NCI-H2196 treated with DMSO at 0.1 percent for 48 hours (cell line): ENCODE measurements around the gene MDGA2.
"Not testable (repeated sequence)": the region's sequence is repeated elsewhere in the genome, so short reads cannot be mapped to it uniquely, and the experiment has no call there.

Source experiments
- DNase-seq: peaks from one replicate; lab custom pipeline; 2025; ENCODE audit not compliant: unreplicated experiment; lab: John Stamatoyannopoulos, UW

Gene MDGA2

GRCh38 chr14:47624126-47624525 lies 51.3 kb downstream of the MDGA2 start:
- not testable (repeated sequence) for DNase-seq

GRCh38 chr14:47619392-47619791 lies 56.0 kb downstream of the MDGA2 start:
- DNase-seq: no peak

GRCh38 chr14:47606566-47606965 lies 68.8 kb downstream of the MDGA2 start:
- no peak for DNase-seq

GRCh38 chr14:47596860-47597259 lies 78.5 kb downstream of the MDGA2 start:
- DNase-seq: no peak

DNA sequence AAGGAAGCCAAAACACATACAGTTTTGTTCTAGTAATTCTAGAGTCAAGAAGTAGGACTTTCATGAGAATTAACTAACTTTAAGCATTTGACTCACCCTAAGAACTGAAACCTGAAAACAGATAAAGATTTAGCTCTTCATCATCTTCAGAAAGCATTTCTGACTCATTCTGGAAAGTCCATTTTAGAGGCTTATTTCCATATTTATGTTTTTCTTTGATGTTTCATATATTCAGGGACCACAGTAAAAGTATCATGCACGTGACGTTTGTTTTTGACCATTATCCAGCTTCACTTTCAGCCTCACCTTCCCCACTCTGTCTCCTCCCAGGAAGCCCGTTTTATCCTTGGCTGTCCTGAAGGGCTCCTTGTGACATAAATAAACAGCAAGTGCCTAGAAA lies 79.2 kb downstream of the MDGA2 start:
- no peak for DNase-seq

DNA sequence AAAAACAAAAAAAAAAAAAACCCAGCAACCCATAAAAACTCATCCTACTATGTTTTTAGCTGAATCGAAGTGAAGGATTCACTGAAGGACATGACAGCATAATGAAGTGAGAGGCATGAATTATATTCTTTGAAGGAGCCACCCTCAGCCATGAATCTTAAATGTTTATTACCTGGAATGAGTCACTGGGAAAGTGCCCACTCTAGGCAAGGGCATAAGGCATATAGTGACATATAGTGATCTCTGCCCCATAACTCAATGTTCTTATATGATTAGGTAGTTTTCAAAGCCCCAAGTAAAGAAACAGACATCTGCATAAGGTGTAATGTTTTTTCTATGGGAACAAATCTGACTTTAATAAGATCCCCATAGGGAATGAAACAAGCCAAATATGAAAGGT lies 79.9 kb downstream of the MDGA2 start:
- DNase-seq: no peak

GRCh38 chr14:47590767-47591495 lies 84.5 kb downstream of the MDGA2 start:
- DNase-seq: no peak

GRCh38 chr14:47585447-47585846 lies 90.0 kb downstream of the MDGA2 start:
- DNase-seq: no peak

- DNase-seq: no peak
These were observed 108.1 kb downstream of the MDGA2 start for GRCh38 chr14:47567273-47567672.

GRCh38 chr14:47557894-47558293 lies 117.5 kb downstream of the MDGA2 start:
- no peak for DNase-seq

DNA sequence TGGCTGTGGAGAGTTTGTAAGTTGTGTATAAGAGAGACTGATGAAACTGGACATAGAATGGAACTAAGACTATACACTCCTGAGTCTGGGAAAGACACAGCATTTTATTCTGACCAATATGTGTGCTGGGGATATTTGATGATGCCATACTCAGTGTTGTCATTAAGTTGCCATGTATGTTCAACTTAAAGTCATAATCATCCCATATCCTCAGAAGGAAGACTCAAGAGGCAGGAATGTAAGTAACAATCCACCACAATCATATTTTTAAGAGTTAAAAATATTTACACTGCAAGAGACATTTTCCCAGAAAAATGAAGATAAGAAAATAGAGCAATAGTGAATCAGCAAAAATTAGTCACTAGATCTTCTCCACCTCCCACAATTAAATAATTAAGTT lies 120.1 kb downstream of the MDGA2 start:
- no peak for DNase-seq

- no peak for DNase-seq
These were observed 125.5 kb downstream of the MDGA2 start for GRCh38 chr14:47549886-47550285.

GRCh38 chr14:47543459-47543858 lies 131.9 kb downstream of the MDGA2 start:
- no peak for DNase-seq

DNA sequence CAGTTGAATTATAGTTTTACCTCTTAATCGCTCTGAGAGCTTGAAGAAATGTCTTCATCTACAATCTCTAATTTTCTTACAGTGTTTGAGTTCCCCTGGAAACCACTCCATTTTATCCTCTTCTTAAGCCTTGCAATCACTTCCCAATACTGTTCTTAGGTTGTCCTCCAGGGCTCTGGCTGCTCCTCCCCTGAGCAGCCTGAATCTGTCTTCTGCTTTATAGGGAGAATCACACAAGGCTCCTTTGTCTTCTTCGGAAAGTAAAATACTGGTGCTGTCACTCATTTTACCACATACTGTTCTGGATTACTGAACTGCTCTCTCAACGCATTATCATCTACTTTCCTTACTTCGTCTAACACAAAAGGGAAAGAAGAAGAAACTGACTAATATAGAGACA lies 133.7 kb downstream of the MDGA2 start:
- DNase-seq: no peak

DNA sequence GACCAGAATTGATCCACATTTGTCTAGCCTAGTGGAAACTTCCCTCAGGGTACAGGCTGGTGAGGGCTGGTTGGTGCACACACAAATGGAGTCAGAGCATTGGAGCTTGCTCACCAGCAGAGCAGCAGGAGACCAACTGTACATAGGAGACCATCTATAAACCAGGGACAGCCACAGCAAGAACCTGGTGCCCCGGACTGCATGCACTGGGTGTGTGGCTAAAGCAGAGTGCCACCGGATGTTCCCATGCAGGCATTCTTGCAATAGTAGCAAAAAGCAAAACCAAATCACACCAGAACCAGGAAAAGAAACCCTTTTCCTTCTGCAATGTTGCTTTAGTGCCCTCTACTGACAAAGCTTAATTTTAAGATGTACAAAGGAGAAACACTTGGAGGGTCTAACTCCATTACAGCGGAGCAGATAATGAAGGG lies 136.4 kb downstream of the MDGA2 start:
- DNase-seq: no peak

- DNase-seq: no peak
These were observed 139.1 kb downstream of the MDGA2 start for GRCh38 chr14:47536341-47536740.

DNA sequence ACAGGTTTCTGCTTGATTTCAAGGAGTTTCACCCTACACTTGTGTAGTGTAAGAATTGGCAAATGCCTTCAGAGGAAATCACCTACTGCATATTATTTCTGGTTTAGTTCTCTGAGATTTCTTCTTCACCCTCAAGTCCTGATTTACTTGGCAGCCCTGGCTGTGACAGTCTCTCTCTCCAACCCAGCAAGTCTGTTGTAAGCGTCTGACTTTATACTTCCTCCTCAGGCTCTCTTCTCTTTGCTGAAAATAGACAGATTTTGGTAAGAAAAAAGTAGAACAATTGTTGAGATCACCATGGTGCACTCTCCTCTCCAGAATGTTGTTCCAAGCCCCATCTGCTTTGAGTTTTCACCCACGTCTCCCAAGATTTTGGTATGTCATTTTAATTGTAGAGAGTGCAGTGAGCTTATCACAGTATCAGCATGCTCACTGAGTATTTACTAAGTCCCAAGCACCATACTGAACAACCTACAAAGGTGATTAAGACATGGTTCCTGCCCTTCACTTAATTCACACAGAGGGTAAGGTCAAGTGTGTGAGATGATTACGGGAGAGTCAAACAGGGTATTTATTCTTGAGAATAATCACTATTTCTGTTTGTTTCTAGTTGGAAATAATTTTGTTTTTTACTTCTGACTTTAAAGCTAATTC lies 148.7 kb downstream of the MDGA2 start:
- no peak for DNase-seq

GRCh38 chr14:47524524-47524923 lies 150.9 kb downstream of the MDGA2 start:
- DNase-seq: no peak

DNA sequence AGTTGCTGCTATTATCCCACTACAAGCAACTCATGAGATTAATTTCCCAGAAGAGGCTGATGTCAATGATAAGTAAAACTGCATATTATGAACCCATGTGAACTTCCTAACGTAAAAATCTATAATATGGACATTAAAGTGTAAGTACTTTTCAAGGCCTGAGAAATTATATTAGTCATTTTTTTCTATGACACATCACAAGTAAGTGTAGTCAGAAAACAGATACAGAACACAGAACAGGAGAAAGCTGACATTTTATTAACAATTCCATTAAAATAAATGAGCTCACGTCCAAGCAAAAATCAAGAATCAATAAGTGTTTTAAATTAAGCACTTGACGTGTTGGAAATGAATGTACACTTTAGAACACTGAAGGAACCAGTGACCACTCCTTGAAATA lies 155.0 kb downstream of the MDGA2 start:
- DNase-seq: no peak

GRCh38 chr14:47511829-47512228 lies 163.6 kb downstream of the MDGA2 start:
- DNase-seq: no peak

DNA sequence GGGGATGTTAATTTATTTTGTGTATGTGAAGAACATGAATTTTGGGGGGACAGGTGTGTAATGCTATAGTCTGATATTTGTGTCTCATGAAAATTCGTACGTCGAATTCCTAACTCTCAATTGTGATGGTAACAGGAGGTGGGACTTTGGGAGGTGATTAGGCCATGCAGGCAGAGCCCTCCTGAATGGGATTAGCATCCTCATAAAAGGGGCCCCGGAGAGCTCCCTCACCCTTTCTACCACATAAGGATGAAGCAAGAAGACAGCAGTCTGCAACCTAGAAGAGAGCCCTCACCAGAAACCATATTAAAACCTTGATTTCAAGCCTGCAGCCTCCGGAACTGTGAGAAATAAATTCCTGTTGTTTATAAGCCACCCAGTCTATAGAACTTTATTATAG lies 165.4 kb downstream of the MDGA2 start:
- DNase-seq: no peak

- DNase-seq: no peak
These were observed 167.5 kb downstream of the MDGA2 start for GRCh38 chr14:47507861-47508260.

GRCh38 chr14:47500369-47500768 lies 175.0 kb downstream of the MDGA2 start:
- DNase-seq: no peak
